Activated naive CD4-positive, alpha-beta T cell treated with anti-CD3 and anti-CD28 coated beads, Interleukin-2, amount 10 ng/mL, durations not matched to agents 5 hours and 36 hours (primary cell): ENCODE results near the gene NUDT4B. TPM values are rescaled to one million over a fixed set of nuclear protein-coding genes. Genes with fewer than 3 reads are reported as not detected.

Experiments used
- total RNA-seq, 2 experiments: library from RNA; stranded (reverse); gene quantifications; one replicate each; pipeline ENCODE4 v1.2.3, GENCODE V29; 2021

Gene NUDT4B
- total RNA-seq, result under 1 TPM; 0.38 to 0.48 TPM

GRCh38 chr1:148748563-148749334, at the start of gene NUDT4B:
TSS of gene NUDT4B (plus strand) at chr1:148748774. CDS start at chr1:148748953, 179 bp downstream.

Other genes starting within 250 kb of the NUDT4B start
- gene NBPF14, start 152.8 kb upstream of the NUDT4B start, total RNA-seq, result 10 to 100 TPM; 21.4 to 22.6 TPM
- gene PDE4DIP, start 95.7 kb downstream of the NUDT4B start, total RNA-seq, result 10 to 100 TPM; 29.1 to 29.2 TPM